HG03196 (cell line): Measurements from ENCODE around the gene SERPINB2.

Experiments
- ATAC-seq: cut with Tn5 transposase; IDR thresholded peaks from one replicate; pipeline ENCODE4 v1.9.1; 2021; ENCODE audit not compliant: unreplicated experiment

Gene SERPINB2, protein sequence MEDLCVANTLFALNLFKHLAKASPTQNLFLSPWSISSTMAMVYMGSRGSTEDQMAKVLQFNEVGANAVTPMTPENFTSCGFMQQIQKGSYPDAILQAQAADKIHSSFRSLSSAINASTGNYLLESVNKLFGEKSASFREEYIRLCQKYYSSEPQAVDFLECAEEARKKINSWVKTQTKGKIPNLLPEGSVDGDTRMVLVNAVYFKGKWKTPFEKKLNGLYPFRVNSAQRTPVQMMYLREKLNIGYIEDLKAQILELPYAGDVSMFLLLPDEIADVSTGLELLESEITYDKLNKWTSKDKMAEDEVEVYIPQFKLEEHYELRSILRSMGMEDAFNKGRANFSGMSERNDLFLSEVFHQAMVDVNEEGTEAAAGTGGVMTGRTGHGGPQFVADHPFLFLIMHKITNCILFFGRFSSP

DNA sequence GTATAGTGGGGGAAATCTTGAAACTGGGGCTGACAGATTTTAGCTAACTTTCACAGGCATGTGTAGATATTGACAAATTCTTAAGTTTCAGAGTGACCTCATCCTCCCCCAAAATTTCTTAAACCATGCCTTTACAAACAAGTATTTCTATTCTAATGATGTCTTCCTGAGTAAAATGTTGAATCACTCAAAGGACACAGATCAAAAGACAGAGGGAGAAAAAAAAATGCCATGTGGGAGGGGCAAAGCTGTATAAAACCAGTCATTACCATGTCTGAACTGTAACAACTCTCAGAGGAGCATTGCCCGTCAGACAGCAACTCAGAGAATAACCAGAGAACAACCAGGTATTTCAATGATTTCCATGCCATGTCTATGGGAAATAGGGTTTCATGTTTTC lies at the start of gene SERPINB2:
Gene SERPINB2, plus strand, starts transcription at position 282 of the 400 bp plus-strand sequence. CDS start 3,740 bp downstream, outside the sequence.
- no peak for ATAC-seq

DNA sequence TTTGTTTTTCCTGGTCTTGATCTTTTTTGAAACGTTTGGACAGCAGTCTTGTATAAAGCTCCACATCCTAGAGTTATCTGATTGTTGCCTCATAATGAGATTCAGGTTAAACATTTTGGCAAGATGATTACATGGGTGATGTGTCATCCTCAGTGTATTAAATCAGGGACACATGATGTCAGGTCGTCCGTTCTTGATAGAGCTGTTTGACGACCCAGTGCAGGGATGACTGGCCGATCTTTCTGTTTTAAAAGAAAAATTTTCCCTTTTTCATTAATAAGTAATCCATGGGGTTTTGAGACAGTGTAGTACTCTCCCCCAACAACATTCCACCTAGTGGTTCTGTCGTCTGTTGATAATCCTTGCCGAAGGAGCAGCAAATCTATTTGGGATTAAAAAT lies 44.5 kb upstream of the SERPINB2 start:
- no peak for ATAC-seq

DNA sequence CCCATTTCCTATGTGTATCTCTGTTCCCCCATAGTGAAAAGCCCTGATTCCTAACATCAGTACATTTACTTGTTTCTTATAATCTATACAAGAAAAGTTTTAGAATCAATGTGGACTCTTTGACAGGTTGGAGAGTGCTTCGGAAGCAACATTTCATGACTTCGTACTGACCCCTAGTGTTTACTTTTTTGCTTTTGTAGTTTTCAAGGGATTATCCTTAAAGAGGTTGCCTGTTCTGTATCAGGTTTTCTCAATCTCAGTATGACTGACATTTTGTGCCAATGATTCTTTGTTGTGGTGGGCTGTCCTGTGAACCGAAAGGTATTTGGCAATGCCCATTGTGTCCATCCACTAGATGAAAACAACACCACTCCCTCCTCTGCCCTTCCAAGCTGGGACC lies 43.3 kb upstream of the SERPINB2 start:
- peak; percentile 53 for ATAC-seq

DNA sequence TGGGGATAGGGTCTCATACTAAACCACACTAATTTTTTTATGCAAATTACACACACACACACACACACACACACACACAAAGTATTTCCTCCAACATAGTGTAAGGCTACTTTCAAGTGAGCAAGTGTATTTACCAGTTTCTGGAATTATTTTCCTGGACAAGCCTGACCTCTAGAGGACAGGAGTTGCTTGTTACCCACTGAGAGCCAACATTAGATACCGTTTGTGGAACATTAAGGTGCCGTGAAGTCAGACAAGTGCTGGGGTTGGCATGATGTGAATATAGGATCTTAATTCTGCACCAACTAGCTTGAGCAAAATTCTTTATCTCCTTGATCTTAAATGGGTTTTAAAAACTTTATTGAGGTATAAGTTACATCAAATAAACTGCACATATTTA lies 39.3 kb upstream of the SERPINB2 start:
- no peak for ATAC-seq

DNA sequence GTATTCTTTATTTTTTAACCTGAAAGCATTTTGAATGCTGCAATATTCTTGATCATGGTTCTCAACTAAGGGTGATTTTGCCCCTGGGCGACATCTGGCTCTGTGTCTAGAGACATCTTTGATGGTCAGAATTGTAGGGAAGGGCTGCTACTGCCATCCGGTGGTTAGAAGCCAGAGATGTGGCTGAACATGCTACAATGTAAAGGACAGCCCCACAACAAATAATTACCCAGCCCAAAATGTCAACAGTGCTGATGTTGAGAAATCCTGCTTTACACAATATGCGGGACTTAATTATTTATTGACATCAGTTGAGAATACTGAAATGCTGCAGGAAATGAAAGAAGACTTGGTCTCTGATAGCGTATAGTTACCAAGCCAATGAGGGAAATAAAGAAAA lies 37.5 kb upstream of the SERPINB2 start:
- ATAC-seq = peak; percentile 71

DNA sequence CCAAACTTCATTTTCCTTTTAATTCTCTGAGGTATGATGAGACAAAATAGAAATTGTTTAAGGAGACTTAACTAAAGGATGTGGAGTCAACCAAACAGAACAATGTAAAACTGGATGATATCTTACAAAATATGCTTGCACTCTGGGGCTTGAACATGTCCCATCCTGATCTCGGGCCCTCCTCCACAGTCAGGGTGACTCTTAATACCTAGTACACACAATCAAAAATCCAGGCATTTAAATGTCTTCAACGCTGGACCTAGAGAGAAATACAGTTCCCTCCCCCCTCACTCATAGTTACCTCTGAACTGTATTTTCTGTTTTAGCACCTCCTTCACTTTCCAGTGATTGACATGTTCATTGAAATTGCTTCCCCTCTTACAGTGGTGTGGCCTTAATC lies 36.9 kb upstream of the SERPINB2 start:
- ATAC-seq = no peak

DNA sequence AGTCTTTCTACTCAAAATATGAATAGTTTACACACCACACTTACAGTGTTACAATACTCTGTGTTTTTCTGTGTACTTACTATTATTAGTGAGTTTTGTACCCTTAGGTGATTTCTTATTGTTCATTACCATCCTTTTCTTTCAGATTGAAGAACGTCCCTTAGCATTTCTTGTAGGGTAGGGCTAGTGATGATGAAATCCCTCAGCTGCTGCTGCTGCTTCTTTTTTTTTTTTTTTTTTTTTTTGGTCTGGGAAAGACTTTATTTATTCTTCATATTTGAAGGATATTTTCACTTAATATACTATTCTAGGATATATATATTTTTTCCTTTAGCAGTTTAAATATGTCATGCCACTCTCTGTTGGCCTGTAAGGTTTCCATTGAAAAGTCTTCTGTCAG lies 29.0 kb upstream of the SERPINB2 start:
- ATAC-seq = no peak

DNA sequence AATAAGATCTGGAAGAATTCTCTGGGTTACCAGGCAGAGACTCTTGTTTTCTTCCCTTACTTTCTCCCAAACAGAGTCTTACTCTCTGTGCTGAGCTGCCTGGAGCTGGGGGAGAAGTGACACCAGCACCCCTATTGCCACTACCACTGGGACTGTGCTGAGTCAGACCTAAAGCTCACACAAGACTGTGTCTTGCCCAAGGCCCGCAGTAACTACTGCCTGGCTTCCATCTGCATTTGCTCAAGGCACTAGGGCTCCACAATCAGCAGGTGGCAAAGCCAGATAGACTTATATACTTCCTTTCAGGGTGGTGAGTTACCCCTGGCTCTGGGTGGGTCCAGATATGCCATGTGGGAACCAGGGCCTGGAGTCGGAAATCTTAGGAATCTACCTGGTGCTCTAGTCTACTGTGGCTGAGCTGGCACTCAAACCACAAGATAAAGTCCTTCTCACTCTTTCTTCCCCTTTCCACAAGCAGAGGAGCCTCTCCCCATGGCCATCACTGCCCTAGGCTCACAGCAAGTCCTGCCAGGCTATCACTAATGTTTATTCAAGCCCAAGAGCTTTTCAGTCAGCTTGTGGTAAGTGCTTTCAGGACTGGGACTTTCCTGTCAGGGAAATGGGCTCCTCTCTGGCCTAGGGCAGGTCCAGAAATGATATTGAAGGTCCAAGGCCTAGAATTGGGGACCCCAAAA lies 27.6 kb upstream of the SERPINB2 start:
- ATAC-seq = no peak

DNA sequence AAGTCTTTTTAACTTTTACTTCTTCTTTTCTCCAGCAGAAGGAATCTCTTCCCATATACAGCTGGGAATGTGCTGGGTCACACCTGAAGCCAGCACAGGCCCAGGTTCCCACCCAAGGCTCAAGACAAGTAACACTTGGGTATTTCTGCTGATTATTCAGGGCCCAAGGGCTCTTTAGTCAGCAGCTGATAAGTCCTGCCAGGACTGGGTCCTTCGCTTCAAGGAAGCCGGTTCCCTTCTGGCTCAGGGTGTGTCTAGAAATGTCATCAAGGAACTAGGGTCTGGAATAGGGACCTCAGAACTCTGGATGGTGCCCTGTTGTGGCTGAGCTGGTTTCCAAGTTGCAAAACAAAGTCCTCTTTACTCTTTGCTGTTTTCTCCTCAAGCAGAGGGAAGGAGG lies 27.0 kb upstream of the SERPINB2 start:
- ATAC-seq = no peak

DNA sequence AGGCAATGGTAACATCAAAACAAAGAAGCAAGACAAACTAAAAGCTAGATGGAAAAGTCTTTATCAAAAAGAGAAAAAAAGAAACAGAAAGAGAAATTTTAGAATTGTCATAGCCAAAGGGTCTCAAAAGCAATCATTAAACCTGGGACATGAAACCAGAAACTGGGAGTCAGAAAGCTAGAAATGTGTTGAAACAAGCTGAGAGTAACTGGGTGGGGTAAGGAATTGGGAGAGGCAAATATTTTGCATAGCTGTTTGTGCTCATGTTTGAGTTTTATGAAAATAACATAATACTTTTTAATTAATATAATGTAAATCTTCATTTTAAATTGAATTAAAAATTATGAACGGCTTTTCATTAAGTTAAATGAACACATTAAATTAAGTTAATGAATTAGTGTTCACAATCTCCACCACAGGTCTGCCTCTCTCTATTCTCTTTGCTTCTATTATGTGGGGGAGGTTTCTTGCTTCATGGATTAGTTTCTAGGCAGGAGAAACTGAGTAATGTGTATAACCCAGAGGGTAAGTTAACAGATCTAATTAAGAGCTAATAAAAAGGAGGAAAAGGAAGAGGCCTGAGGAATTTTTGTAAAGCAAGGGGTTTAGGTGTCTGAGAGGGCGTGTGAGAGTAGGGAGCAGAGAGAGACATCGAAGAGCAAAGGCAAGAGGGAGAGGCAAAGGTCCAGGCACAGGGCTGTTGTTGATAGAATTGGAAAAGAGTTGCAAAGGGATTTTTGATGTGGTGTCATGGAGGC lies 20.0 kb upstream of the SERPINB2 start:
- no peak for ATAC-seq

DNA sequence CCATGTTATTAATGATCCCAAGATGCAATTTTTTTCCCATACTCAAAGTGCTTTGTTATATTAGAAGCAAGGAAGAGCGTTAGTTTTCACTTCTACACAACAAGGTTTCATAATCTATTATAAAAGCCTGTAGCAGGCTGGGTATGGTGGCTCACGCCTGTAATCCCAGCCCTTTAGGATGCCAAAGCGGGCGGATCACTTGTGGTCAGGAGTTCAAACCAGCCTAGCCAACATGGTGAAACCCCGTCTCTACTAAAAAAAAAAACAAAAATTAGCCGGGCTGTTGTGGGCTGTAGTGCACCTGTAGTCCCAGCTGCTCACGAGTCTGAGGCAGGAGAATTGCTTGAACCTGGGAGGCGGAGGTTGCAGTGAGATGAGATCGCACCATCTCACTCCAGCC lies 19.0 kb upstream of the SERPINB2 start:
- no peak for ATAC-seq

DNA sequence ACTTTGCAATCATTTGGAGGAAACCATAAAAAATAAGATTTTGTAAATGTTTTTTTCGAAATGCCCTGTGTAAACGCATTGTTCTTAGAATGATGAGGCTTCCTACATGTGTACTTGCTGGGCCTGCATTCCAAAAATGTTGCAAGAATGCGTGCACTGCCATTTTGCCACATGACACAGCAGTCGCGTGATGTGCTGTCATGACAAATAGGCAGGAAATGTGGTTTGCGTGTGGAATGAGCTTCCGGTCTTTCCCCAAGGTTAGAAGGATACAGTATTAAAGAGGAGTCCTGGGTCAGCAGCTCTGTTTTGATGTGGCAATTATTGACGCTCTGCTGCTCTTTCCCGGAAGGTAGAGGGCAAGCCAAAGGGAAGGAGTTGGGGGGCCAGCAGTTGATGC lies 18.1 kb upstream of the SERPINB2 start:
- ATAC-seq = no peak

DNA sequence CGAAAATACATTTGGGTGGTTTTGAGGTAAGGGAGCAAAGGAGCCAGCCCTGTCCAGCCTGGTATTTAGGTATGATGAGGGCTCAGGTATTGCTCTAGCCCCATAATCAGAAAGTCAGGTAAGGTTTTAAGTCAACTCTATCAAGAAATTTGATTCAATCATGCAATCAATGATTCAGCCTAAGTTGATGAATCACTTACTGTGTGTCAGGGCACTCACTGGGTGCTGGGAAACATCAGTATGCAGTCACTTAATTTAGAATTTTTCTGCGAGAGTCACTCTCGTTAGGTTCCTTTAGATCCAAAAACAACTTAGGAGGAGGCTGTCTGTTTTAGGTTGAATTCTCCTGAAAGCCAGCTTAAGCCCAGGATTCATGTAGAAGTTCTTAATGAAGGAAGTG lies 17.7 kb upstream of the SERPINB2 start:
- ATAC-seq = no peak

DNA sequence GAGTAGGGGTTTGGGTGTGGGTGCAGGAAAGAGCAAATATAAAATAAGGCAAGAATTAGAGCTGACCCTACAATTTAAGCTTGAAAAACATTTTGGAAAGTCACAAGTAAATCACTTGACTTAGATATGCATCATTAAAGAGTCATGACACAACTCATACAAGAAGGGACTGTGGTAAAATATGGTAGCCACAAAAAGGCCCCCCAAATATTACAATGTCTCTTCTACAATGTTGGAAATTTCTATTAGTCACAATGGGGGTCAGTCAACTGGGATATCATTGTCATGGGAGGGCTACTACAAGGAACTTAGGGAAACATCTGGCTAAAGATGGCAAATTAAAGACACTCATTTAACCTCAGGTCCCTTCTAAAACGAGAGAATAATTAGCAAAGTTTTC lies 15.7 kb upstream of the SERPINB2 start:
- no peak for ATAC-seq

DNA sequence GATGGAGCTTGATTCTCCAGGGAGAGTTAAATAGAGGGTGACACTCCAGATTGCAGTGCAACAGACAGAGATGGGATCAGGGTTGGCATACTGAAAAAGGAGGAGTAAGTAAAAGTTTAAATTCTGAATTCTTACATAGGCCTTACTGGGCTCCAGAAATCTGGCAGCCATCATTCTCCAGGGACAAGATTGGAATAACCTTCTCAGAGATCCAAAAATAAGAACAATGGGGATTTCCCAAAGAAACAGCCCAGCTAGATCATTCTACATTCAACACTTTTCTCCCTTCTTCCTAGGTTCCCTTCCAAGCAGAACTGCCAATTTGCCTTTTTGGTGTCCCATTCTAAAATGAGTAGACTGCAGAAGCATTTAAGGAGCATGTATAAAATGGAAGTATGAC lies 14.9 kb upstream of the SERPINB2 start:
- ATAC-seq = no peak

DNA sequence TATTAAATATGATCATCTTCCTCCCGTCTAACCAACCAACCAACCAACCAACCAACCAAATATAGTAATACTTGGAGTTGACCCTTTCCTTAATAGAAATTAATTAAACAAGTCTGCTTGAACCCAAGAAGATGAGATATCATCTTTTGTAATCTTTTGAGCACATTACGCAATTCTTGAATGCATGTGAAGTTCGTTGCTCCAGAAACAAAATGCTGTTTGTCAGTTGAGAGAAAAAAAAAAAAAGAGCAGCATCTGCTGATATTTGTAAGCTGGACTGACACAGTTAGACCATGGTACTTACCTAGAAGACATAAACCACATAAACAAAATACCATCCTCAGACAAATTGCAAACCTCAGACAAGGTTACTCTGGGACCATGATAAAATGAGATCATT lies 9.2 kb upstream of the SERPINB2 start:
- ATAC-seq = no peak

DNA sequence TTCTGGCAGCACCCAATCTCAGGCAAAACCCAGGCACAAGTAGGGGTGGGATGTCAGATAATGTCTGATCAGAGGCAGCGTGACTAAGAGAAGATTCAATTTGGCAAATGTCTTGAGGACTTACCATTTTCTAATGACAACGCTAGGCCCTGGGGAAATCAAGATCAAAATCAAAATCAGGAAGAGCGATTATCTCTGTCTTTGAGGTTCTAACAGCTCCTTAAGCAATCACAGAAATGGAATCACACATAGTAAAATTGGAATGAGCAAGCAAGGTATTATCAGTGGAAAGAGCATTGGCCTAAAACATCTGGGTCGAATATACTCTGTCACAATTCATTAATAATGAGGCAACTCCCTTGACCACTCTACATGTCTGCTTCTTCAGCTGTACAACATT lies 8.6 kb upstream of the SERPINB2 start:
- no peak for ATAC-seq

DNA sequence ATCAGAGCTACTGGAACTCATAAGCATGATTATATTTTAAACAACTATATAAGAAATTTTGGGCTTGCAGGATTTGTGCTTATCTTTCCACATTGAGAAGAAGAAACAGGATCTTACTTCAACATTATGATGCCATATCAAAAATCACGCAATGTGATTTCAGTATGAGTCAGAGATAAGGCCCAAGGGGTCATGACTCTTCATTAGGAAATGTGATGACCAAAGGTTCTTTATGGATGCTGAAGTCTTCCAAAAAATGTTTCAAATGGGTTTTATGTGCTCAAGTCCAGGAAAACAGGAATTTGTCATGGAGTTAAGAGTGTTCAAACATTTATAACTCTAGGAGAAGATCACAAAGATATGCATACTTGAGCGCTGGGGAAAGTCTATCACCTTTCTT lies 7.8 kb upstream of the SERPINB2 start:
- no peak for ATAC-seq

DNA sequence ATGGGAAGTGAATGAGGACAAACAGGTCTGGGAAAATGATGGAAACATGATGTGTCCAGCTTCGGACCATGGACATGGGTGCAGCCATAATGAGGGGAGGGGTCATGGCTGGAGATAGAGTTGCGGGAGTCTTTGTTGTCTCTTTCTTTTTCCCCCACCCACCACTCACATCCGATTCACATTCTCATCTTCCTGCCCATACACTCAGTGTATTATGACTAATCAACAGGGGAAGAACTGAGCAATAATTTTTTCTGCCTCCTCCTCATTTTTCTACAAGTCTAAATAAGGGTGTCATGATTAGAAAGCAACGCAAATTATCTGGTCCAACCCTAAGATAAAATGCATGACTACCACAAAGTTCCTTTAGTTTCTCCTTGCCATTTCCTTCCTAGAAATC lies 5.7 kb upstream of the SERPINB2 start:
- no peak for ATAC-seq

DNA sequence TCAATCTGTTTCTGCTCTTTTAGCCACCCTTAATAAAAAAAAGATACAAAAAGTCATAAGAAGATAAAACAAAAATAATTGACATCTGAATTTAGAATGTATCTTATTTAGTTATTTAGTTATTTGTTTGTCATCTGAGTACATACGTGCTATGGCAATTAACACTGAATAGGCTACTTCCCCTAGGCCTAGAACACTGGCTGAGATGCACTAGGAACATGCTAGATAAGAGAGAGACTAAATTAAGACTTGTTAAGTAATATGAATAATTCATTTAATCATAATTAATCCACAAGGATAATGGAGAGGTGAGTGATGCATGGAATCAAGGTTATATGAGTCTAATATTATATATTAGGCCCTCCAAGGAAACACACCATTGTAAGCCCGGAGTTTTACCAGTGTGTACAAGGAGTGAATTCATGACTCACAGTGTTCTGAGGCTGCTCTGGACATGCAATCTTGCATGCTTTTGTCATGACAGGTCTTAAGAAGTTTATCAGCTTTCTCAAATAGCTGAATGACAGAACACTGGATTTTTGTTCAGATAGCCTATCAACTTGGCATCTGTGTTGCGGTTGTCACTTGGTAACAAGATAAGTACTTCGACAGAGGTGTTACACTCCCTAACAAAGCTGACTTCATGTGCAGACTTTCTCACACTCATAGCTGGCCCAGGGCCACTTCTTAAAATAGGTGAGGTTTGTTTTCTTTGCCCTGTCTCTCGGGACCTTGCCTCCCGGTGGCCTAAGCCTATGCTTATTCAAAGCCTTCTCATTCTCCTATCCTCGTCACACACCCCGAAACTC lies 5.0 kb upstream of the SERPINB2 start:
- ATAC-seq = peak; percentile 77

DNA sequence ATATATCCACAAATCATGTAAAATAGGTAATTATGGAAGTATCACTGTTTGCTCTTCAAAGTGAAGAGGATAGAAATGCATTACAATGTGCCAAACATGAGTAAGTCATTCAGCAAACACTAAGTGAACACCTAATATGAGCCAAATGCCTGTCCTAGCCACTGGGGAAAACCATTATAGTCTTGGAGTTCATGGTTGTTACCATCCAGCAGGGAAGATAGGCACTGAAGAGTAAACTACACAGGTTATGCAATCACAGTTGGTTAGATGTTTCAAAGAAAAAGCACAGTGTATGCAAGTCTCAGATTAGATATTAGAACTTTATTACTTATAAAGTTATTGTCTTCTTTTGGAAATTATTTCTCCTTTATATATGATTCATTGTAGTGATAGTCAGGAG lies 3.9 kb upstream of the SERPINB2 start:
- ATAC-seq = no peak
